Activated naive CD4-positive, alpha-beta T cell treated with anti-CD3 and anti-CD28 coated beads, Interleukin-2, amount 50 U/mL, for 72 hours (primary cell): ENCODE data around the gene HECTD3. TPM values are rescaled to one million over a fixed set of nuclear protein-coding genes. Genes with fewer than 3 reads are reported as not detected.
A peak's percentile ranks its signal among the peaks of the same experiment; 100 is the strongest.

Experiments used
- ATAC-seq, 2 donors: fragments of 150-1000 bp; cut with Tn5 transposase; 2 replicates each; pipeline ENCODE4 v1.10.0; 2021; ENCODE audit warnings: mild to moderate bottlenecking in 2 of 2, moderate library complexity in 2 of 2
- DNase-seq, 2 donors: peaks; one replicate each; pipeline ENCODE4 v3.0.0; 2021 to 2022; ENCODE audit warnings: low spot score in 2 of 2
- H3K27ac Mint-ChIP-seq, 2 donors: one replicate each; pipeline ENCODE4 v1.8.0; 2022; ENCODE audit warnings: mild to moderate bottlenecking in 2 of 2, mixed read lengths in 2 of 2
- H3K36me3 Mint-ChIP-seq, 2 donors: one replicate each; pipeline ENCODE4 v1.8.0; 2022; ENCODE audit warnings: mixed read lengths in 2 of 2
- H3K9me3 Mint-ChIP-seq, 2 donors: one replicate each; pipeline ENCODE4 v1.8.0; 2022; ENCODE audit warnings: mixed read lengths in 2 of 2
- total RNA-seq, 2 donors: library from RNA; stranded (reverse); gene quantifications; one replicate each; pipeline ENCODE4 v1.2.3, GENCODE V29; 2022

The HECTD3 gene
- total RNA-seq, 2 donors from 2014 or later, result 23.9 to 24.3 TPM

DNA sequence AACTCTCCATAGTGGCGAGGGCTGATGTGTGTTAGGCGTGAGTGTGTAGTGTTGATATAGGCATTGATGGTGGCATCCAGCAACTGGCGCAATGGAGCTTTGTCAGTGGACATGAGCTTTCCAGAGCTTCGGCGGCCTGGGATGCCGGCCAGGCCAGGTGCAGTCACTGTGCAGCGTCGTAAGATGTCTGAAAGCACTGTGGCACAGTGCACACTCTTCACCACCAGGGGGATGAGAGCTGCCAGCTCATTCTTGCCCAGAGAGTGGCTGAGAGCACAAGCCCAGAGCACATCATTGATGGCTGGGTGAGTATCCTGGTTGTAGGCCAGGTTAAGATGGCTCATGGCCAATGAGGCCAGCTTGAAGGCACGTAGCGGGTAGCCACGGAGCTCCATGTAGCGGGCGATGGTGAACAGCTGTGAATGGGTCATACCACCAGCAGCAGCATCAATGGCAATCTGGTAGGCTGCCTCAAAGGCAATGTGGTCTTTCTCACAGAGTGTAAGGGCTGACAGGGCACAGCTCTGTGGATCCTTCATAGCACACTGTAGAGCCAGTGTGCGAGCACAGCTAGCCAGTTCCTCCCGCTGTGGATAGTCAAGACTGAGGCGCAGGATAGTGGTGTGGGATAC, 7.6 kb upstream of the HECTD3 start:
- Mint-ChIP-seq H3K9me3 (no peaks in the 10 kb centered on the region), H3K27ac (peak overlapping the region in 1 of 2 donors; percentile 51), H3K36me3 (peaks cover 12% of the 10 kb centered on the region in 2 donors)
- ATAC-seq (peak; percentile 87 to 89), DNase-seq (peak in 1 of 2 donors; percentile 69)

DNA sequence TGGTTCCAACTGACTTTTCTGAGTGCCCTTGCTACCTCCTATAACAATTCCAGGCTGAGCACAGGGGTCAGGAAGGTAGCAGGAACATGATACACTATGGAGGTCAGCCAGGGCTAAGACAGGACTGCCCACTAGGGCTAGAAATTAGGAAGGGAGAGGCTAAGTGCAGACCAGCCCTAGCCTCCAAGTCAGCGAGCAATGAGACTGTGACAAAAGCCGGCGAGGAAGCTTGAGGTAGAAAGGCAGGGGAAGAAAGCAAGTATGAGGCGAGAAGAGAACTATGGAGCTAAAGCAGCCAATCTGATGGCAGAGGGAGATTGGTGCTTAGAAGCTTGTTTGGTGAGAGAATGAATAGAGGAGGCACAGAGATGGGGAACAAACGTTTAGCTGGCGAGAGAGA, 5.6 kb upstream of the HECTD3 start:
- no peaks in the 10 kb centered on the region for H3K9me3 Mint-ChIP-seq
- H3K36me3 Mint-ChIP-seq, result peaks cover 12% of the 10 kb centered on the region in 2 donors
- no peak for DNase-seq
- H3K27ac Mint-ChIP-seq, result no peak overlapping the region
- ATAC-seq, result no peak

DNA sequence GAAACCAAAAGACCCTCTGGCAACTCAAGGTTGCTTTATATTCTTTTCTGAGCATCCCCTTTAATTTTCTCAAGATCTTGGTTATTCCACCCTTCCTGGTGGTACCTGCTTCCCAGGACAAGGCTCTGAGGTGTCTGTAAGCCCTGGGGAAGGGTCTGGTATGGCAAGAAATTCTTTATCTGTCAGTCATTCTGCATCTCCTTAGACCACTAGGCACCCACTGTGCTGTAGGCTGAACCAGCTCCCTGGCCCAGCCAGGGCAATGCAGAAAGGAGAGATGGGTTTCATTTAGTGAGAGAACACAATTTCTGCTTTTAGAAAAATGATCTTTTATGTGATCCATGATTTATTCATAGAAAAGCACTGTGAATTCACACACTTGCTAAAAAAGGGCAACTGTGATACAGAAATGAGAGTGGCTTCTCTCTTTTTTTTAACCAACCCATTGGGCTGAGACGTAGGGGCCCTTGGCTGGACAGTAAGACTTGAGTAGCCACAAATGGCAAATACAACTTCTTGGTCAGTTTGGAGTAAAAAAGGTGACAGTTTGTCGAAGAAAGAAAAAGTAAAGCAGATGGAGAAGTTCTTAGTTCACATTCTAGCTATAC, 5.1 kb upstream of the HECTD3 start:
- Mint-ChIP-seq H3K9me3 (no peaks in the 10 kb centered on the region), H3K27ac (no peak overlapping the region), H3K36me3 (peaks cover 12% of the 10 kb centered on the region in 2 donors)
- ATAC-seq, result no peak
- DNase-seq, result no peak

DNA sequence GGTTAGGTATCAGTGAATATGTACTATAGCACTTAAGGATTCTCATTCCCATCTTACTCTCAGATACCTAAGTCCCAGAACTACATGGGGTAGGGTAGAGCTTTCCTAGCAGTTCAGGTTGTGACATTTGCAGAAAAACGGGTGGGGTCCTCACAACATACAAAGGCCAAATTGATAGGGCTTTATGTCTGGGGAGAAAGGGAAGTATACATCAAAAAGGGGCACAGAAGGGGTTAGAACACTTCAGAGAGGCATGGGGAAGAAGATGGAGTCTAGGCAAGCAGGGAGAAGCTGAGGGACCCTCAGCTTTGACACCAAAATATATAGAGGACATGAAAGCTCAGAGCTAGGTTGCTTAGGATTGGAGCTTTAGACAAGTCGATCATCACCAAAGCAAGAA, 4.6 kb upstream of the HECTD3 start:
- H3K27ac Mint-ChIP-seq, result no peak overlapping the region
- no peaks in the 10 kb centered on the region for H3K9me3 Mint-ChIP-seq
- peaks cover 12% of the 10 kb centered on the region in 2 donors for H3K36me3 Mint-ChIP-seq
- ATAC-seq (no peak), DNase-seq (no peak)

DNA sequence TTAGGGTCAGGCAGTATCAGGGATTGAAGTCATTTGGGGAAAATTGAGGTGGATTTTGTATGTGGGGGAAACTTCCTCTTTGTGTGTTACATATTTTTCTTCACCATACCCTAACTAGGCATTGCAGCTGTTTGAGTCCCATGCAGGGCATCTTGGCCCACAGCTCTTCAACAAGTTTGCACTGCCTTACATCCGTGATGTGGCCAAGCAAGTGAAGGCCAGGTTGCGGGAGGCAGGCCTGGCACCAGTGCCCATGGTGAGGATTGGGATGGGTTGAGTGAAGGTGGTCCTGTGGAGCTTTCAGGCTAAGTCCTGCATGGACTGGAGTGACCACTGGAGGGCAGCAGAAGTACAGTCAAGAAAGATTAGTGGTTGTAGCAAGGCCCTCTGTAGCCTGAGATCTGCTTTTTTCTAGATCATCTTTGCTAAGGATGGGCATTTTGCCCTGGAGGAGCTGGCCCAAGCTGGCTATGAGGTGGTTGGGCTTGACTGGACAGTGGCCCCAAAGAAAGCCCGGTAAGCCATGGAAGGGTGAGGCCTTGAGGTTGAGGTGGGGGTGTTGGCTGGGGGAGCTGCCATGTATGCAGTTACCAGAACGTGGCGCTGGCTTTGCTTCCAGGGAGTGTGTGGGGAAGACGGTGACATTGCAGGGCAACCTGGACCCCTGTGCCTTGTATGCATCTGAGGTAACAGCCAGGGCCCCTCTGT, 3.4 kb upstream of the HECTD3 start:
- DNase-seq (peak; percentile 72 to 81), ATAC-seq (peak in 1 of 2 donors; percentile 14)
- Mint-ChIP-seq H3K36me3 (peaks cover 12% of the 10 kb centered on the region in 2 donors), H3K27ac (peak overlapping the region; percentile 49 to 89), H3K9me3 (no peaks in the 10 kb centered on the region)

DNA sequence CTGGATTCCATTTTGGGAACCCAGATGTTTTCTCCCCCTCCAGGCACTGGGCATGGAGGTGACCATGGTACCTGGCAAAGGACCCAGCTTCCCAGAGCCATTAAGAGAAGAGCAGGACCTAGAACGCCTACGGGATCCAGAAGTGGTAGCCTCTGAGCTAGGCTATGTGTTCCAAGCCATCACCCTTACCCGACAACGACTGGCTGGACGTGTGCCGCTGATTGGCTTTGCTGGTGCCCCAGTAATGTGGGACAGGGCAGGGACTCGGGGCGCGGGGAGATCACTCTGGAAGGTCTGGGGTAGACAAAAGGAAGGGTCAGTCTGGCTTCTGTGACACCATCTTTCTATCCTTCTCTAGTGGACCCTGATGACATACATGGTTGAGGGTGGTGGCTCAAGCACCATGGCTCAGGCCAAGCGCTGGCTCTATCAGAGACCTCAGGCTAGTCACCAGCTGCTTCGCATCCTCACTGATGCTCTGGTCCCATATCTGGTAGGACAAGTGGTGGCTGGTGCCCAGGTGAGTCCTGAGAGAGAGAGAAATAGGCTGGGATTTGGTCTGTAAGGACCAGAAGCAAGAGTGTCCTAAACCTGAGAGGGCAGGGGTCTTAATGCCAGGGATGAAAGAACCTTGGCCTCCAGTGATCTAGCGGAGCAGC, 2.6 kb upstream of the HECTD3 start:
- ATAC-seq, result no peak
- peak overlapping the region; percentile 89 for H3K27ac Mint-ChIP-seq
- H3K36me3 Mint-ChIP-seq, result peaks cover 12% of the 10 kb centered on the region in 2 donors
- no peak for DNase-seq
- H3K9me3 Mint-ChIP-seq, result no peaks in the 10 kb centered on the region

DNA sequence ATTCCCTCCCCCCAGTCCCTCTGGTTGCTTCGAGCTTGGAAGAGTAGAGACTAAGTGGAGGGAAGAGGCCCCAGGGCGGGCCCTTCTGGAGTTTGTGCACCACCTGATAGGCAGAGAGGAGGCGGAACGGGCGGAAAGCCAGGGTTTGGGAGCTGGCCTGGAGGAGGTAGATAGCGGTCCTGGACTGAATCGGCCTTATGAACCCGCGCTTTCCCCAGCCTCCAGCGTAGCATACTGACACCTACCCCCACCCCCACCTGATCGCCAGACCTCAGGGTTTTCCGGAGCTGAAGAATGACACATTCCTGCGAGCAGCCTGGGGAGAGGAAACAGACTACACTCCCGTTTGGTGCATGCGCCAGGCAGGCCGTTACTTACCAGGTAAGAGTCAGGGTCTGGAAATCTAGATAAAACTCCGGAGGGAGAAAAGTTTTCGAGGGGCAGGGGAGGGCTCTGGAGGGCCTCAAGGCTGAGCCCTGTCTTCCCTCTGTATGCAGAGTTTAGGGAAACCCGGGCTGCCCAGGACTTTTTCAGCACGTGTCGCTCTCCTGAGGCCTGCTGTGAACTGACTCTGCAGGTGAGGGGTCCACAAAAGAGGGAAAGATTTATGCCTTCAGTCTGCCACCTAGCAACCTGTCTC, 1.6 kb upstream of the HECTD3 start:
- DNase-seq (peak in 1 of 2 donors; percentile 45), ATAC-seq (peak; percentile 25 to 41)
- Mint-ChIP-seq H3K27ac (peak overlapping the region; percentile 86 to 89), H3K9me3 (no peaks in the 10 kb centered on the region), H3K36me3 (peaks cover 12% of the 10 kb centered on the region in 2 donors)

DNA sequence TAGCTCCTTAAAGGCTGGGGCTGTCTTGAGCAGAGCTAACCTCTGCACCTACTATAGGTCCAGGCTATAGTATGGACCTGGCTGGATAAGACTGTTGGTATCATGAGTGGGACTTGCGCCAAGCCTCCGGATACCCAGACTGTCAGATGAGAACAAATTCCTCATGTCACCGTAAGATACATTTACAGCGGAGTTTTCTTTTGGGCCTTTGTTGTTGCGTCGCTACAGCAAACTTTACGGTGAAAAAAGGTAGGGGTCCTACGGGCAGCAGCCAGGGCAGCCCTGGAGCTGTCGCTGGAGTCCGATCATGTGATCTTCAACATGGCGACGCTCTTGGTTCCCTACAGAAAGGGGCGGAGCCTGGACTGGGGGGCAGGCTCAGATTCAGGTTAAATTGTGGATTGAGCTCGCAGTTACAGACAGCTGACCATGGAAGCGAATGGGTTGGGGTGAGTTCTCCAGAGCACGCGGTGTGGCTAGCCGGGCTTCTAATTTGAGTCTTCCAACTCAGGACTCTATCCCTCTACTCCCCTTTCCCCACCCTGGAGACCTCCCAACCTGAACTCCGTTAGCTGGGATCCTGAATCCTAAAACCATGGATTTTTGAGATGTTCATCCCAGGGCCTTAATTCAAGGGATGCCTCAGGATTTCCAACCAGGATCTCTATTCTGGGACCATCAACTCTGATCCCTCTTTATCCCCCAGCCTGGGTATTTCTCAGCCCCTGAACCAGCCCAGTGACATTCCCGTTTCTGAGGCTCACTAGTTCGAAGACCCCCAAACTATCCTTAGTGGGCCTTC, 914 bp upstream of the HECTD3 start, which contains the start of gene UROD:
Gene UROD (plus strand): TSS at position 418 of the 802 bp plus-strand sequence. CDS start 12 bp downstream, at position 430.
- DNase-seq (peak; percentile 88 to 91), ATAC-seq (peak; percentile 74 to 79)
- H3K36me3 Mint-ChIP-seq, result peaks cover 12% of the 10 kb centered on the region in 2 donors
- H3K9me3 Mint-ChIP-seq, result no peaks in the 10 kb centered on the region
- H3K27ac Mint-ChIP-seq, result peak within 1 kb of the TSS; percentile 86 to 89

DNA sequence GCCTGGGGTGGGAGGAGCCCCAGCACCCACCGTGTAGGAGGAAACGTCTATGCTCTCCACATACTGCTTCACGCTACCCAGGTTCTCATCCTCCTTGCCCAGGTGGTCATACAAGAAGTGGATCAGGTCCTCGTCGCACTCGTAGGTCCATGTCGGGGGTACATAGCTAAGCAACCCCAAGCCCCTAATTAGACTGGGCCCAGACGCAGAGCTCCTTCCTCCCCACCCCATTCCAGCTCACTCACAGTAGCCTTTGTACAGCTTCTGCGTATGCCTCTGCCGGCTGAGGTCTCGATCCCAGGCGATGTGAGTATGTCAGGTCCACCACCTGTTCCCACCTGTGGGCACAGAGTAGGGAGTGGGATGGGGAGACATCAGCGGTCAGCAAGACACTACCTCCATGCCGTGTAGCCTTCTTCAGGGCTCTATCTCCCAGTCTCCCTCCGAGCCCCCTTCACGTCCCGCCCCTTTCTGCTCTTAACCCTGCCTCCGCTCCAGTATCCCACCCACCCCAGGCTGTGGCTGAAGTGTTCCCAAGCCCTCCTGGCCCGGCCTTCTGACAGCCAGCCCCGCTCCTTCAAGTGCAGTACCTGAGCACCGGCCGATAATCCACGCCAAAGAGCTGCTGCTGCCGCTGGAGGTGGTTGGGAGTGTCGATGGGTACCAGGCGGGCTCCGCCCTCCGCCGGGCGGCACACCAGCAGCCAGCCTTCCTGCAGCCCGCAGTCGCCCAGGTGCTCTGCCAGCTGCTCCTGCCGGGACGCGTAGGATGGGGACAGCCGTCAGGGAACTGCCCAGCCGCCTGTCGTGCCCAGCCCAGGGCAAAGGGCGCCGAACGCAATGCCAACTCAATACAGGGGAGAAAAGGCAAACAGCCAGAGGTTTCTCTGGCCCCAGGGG, 919 bp downstream of the HECTD3 start:
- H3K27ac Mint-ChIP-seq, result peak overlapping the region in 1 of 2 donors; percentile 28
- ATAC-seq, result no peak
- DNase-seq, result peak in 1 of 2 donors; percentile 32
- H3K9me3 Mint-ChIP-seq, result no peaks in the 10 kb centered on the region
- peaks cover 10 to 11% of the 10 kb centered on the region in 2 donors for H3K36me3 Mint-ChIP-seq

DNA sequence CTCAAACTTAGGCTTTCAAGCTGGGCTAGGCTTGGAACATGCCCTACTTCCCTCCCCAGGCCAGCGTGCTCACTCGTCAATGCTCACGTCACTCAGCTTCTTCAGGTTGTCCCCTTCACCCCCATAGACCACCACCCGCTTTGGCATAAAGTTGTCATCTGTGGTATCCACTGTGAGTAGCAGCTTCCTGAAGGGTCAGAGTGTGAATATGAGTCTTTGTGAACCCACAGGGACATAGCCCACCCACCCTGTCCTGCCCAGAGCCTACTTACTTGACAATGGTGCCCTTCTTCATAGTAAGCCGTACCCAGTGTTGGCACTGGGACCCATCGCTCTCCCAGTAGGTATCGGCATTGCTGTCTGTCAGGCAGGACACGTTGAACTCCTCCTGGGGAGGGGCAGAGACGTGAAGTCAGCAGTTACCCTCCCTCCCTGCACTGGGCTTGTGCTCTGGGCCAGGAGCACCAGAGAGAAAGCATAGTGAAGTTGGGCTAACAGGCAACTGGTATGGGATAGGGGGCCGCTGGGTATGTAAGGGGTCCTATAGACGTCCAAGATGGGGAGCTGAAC, 1.7 kb downstream of the HECTD3 start:
- no peak overlapping the region for H3K27ac Mint-ChIP-seq
- DNase-seq (no peak), ATAC-seq (no peak)
- H3K9me3 Mint-ChIP-seq, result no peaks in the 10 kb centered on the region
- peaks cover 1 to 3% of the 10 kb centered on the region in 2 donors for H3K36me3 Mint-ChIP-seq

DNA sequence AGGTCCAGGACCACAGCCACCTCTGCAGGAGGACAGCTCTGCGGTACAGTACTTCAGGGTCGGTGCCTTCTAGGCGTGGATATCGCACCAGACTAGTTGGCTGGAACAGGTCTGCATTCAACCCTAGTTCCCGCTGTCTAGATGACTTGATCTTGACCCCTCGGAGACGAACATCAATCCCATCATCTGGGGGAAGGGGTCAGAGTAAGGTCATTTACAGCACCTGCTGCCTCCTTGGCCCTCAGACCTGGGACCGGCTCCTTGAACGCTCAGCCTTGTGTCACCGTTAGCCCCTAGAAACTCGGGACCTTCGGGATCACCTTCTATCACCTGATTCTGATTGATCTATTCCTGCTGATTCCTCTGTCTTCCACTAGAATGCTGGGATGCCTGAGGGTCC, 2.6 kb downstream of the HECTD3 start:
- no peak for ATAC-seq
- DNase-seq, result no peak
- Mint-ChIP-seq H3K9me3 (no peaks in the 10 kb centered on the region), H3K36me3 (no peaks in the 10 kb centered on the region), H3K27ac (no peak overlapping the region)

DNA sequence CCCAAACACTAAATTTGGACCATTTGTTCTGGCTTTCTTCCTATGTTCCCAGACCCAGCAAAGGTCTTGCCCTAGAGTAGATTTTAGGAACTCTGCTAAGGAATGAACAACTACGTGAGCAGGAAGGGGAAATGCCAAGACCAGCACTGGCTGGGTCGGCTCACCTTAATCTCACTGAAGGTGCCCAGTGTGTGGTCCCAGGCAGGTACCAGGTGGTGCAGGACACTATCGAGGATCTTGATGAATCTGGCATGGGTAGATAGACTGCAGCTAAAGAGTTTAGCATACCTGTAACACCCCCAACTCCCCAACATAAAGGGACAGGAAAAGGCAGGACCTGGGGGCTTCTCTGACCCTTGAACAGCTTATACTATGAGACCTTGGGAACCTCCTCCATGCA, 3.0 kb downstream of the HECTD3 start:
- H3K9me3 Mint-ChIP-seq, result no peaks in the 10 kb centered on the region

DNA sequence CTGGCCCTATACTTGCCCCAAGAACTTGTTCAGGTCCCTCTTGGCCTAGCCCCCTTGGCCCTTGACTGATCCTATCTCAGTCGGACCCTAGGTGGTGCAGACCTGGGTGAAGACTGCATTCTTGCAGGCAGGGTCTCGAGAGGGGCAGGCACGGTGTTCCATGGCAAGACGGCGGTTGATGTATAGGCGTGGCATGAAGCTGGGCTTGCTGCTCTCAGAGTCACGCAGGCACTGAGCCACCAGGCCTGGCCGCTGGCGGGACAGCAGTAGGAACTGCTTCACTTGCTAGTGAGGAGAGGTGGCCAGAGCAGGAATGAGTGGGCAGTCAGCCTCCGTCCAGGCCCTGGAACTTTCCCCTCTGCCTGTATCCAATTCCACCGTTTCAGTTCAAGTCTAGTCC, 3.8 kb downstream of the HECTD3 start:
- DNase-seq (no peak), ATAC-seq (no peak)
- Mint-ChIP-seq H3K27ac (no peak overlapping the region), H3K9me3 (no peaks in the 10 kb centered on the region), H3K36me3 (peaks cover 0 to 4% of the 10 kb centered on the region in 2 donors)

More for the DNA sequence above, 3.0 kb downstream of the HECTD3 start:
- no peaks in the 10 kb centered on the region for H3K36me3 Mint-ChIP-seq
- H3K27ac Mint-ChIP-seq, result no peak overlapping the region
- DNase-seq (no peak), ATAC-seq (no peak)

DNA sequence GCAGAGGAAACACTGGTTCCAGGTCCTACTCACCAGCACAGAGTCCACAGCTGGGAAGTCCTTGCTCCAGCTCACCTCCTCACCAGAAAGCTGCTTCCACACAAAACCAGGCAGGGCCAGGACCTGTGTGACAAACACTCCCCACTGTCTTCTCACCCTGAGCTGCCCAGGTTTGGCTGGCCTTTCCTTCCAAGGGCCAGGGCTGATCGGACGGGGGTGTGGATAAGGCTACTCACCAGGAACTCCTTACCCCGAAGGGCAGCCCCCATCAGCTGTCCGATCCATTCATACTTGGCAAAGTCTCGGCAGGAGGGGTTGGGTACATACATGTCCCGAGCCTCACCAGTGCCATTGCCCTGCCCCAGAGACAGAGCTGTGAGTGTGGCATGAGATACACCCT, 5.4 kb downstream of the HECTD3 start:
- DNase-seq (no peak), ATAC-seq (no peak)
- H3K9me3 Mint-ChIP-seq, result no peaks in the 10 kb centered on the region
- peaks cover 0 to 4% of the 10 kb centered on the region in 2 donors for H3K36me3 Mint-ChIP-seq
- H3K27ac Mint-ChIP-seq, result peak overlapping the region in 1 of 2 donors; percentile 82
